GM23338 (cell line): ENCODE measurements around the gene KRTAP2-2. TPM values are rescaled to one million over a fixed set of nuclear protein-coding genes. Genes with fewer than 3 reads are reported as not detected.

Experiments
- ATAC-seq: fragments of 200-7000 bp; cut with Tn5 transposase; 3 replicates; pipeline ENCODE4 v1.9.1; 2020
- DNase-seq: peaks from one replicate; pipeline ENCODE4 v3.0.0-alpha.2; 2015; ENCODE audit warnings: low spot score
- H2AFZ ChIP-seq: fragments of 200-600 bp; sonication (generic); 2 replicates; pipeline ENCODE4 v1.8.0; 2016; ENCODE audit warnings: antibody characterized with exemption, mild to moderate bottlenecking, moderate library complexity
- H3F3A ChIP-seq: fragments of 200-600 bp; sonication (generic); replicated peaks from 2 replicates; pipeline ENCODE4 v1.8.0; 2017; ENCODE audit warnings: antibody characterized with exemption, mixed run types, low read depth
- H3K27ac ChIP-seq: fragments of 200-600 bp; sonication (generic); 2 replicates; pipeline ENCODE4 v1.6.1; 2016; ENCODE audit warnings: low read depth
- H3K27me3 ChIP-seq: fragments of 200-600 bp; sonication (generic); 2 replicates; pipeline ENCODE4 v1.8.0; 2016; ENCODE audit warnings: mild to moderate bottlenecking, mixed run types, moderate library complexity; ENCODE audit not compliant: insufficient read depth
- H3K36me3 ChIP-seq: fragments of 200-600 bp; sonication (generic); 2 replicates; pipeline ENCODE4 v1.8.0; 2016; ENCODE audit warnings: mild to moderate bottlenecking; ENCODE audit not compliant: insufficient read depth
- H3K4me1 ChIP-seq: fragments of 200-600 bp; sonication (generic); 2 replicates; pipeline ENCODE4 v1.8.0; 2016; ENCODE audit warnings: mild to moderate bottlenecking, moderate library complexity; ENCODE audit not compliant: insufficient read depth
- H3K4me2 ChIP-seq: fragments of 200-600 bp; sonication (generic); 2 replicates; pipeline ENCODE4 v1.7.1; 2017; ENCODE audit warnings: mixed run types
- H3K4me3 ChIP-seq: fragments of 200-600 bp; sonication (generic); 2 replicates; pipeline ENCODE4 v1.6.1; 2016; ENCODE audit warnings: mixed run types
- H3K79me2 ChIP-seq: fragments of 200-600 bp; sonication (generic); replicated peaks from 2 replicates; pipeline ENCODE4 v1.8.0; 2017; ENCODE audit warnings: mild to moderate bottlenecking; ENCODE audit not compliant: insufficient read depth
- H3K9me2 ChIP-seq: fragments of 200-600 bp; sonication (generic); 2 replicates; pipeline ENCODE4 v1.8.0; 2017; ENCODE audit not compliant: insufficient read depth
- H4K20me1 ChIP-seq: fragments of 200-600 bp; sonication (generic); replicated peaks from 2 replicates; pipeline ENCODE4 v1.8.0; 2017; ENCODE audit warnings: mild to moderate bottlenecking; ENCODE audit not compliant: insufficient read depth
- H3K27ac Mint-ChIP-seq: 2 replicates; pipeline ENCODE4 v1.8.0; 2020; ENCODE audit warnings: inconsistent platforms, mild to moderate bottlenecking, moderate library complexity, mixed read lengths
- H3K27me3 Mint-ChIP-seq: 3 replicates; pipeline ENCODE4 v1.8.0; 2022; ENCODE audit warnings: low read depth, mild to moderate bottlenecking, moderate library complexity, mixed read lengths, inconsistent platforms; ENCODE audit not compliant: insufficient read depth, poor library complexity
- H3K36me3 Mint-ChIP-seq: 3 replicates; pipeline ENCODE4 v1.8.0; 2021; ENCODE audit warnings: low read depth, mild to moderate bottlenecking, inconsistent platforms, moderate library complexity, mixed read lengths
- H3K4me1 Mint-ChIP-seq: 3 replicates; pipeline ENCODE4 v1.8.0; 2020; ENCODE audit warnings: mild to moderate bottlenecking, inconsistent platforms, mixed read lengths
- H3K4me3 Mint-ChIP-seq: 3 replicates; pipeline ENCODE4 v1.8.0; 2021; ENCODE audit warnings: moderate library complexity, mild to moderate bottlenecking, inconsistent platforms, mixed read lengths
- H3K9me3 Mint-ChIP-seq: 3 replicates; pipeline ENCODE4 v1.8.0; 2020; ENCODE audit warnings: moderate library complexity, mild to moderate bottlenecking, inconsistent platforms, mixed read lengths
- CREB1 ChIP-seq: fragments of 250-450 bp; sonication (Bioruptor Pico); IDR thresholded peaks from 2 replicates; pipeline ENCODE4 v1.5.0; 2020; ENCODE audit warnings: low read depth, mild to moderate bottlenecking, moderate library complexity
- CTCF ChIP-seq, 2 experiments: fragments of 200-600 bp in 1 of 2; sonication (generic) in 1 of 2; conservative IDR thresholded peaks; 2 replicates each; pipeline versions ENCODE4 v1.5.1 to v1.6.1; 2016 to 2017; ENCODE audit warnings: antibody characterized with exemption in 2 of 2, low read depth in 2 of 2, mild to moderate bottlenecking in 2 of 2, moderate library complexity in 1 of 2
- EZH2 ChIP-seq: fragments of 200-600 bp; sonication (generic); IDR thresholded peaks from one replicate; pipeline ENCODE4 v1.8.0; 2017; ENCODE audit warnings: antibody characterized with exemption, mild to moderate bottlenecking, low read depth; ENCODE audit not compliant: unreplicated experiment
- JUNB ChIP-seq: IDR thresholded peaks from one replicate; pipeline ENCODE4 v1.6.1; 2016; ENCODE audit warnings: antibody characterized with exemption; ENCODE audit not compliant: unreplicated experiment
- ZNF114 ChIP-seq: fragments of 250-450 bp; sonication (Bioruptor Pico); IDR thresholded peaks from 2 replicates; pipeline ENCODE4 v1.5.0; 2020; ENCODE audit warnings: mild to moderate bottlenecking, moderate library complexity
- ZNF331 ChIP-seq: fragments of 250-450 bp; sonication (Bioruptor Pico); IDR thresholded peaks from 2 replicates; pipeline ENCODE4 v1.5.0; 2020; ENCODE audit warnings: low read depth, mild to moderate bottlenecking, moderate library complexity
- ZNF462 ChIP-seq: fragments of 250-450 bp; sonication (Bioruptor Pico); IDR thresholded peaks from 2 replicates; pipeline ENCODE4 v1.5.0; 2020; ENCODE audit warnings: mild to moderate bottlenecking, moderate library complexity
- polyA plus RNA-seq: library from polyadenylated mRNA; unstranded; fragments of >200 nt; fragmentation: Nextera tagmentation; extraction: Ambion mirVana; gene quantifications from 2 replicates; pipeline ENCODE4 v1.2.1, GENCODE V29; 2016
- total RNA-seq: library from RNA; depleted of rRNA; stranded (reverse); fragments of >200 nt; shearing (Covaris generic); gene quantifications from 2 replicates; pipeline ENCODE4 v1.2.3, GENCODE V29; 2014
- TF ChIP-seq, protein P1 (sequence below): IDR thresholded peaks from one replicate; pipeline ENCODE4 v1.6.1; 2018; ENCODE audit warnings: antibody characterized with exemption; ENCODE audit not compliant: unreplicated experiment

KRTAP2-2 gene
- total and polyA plus RNA-seq, 2 experiments from 2014 or later: not detected

DNA sequence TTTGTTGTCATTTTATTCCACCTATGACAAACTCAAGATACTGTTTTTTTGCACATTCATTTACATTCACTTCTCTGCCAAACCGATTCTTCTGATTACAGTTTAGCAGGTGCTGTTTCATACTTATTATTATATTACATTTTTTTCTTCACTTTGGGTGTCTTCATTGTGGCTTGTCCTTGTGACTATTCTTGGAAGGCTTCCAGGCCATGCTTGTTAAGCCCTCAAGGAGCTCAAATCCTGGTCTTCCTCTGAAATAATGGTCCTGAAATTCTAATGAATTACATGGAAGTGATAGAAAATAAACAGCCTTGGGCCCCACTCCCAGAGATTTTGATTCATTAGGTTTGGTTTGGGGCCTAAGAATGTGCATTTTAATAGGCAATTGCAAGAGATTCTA lies 9.3 kb upstream of the KRTAP2-2 start (continued):
- TF ChIP-seq ZNF462 (CRISPR knock-in tag): no peak
- TF ChIP-seq EZH2: no peak
- TF ChIP-seq CREB1 (CRISPR knock-in tag): no peak

GRCh38 chr17:41063449-41063848 lies 8.4 kb upstream of the KRTAP2-2 start:
- no peaks in the 10 kb centered on the region for H3F3A ChIP-seq
- H3K9me2 ChIP-seq: no peaks in the 10 kb centered on the region; the same call in none of the 2 replicates
- H3K27ac ChIP-seq: no peak overlapping the region
- H3K4me3 ChIP-seq: no peak overlapping the region
- H3K4me3 Mint-ChIP-seq: no peak overlapping the region
- H3K36me3 ChIP-seq: no peaks in the 10 kb centered on the region
- H3K4me2 ChIP-seq: no peak overlapping the region
- DNase-seq (no peak), ATAC-seq (no peak)
- no peaks in the 10 kb centered on the region for H3K36me3 Mint-ChIP-seq
- H3K27ac Mint-ChIP-seq: no peak overlapping the region
- no peaks in the 10 kb centered on the region for H3K27me3 ChIP-seq
- no peaks in the 10 kb centered on the region for H4K20me1 ChIP-seq
- no peaks in the 10 kb centered on the region for H3K27me3 Mint-ChIP-seq
- H3K4me1 ChIP-seq: 0 out of 2 replicates have a peak, but pooled peaks cover 6% of the 10 kb centered on the region
- H2AFZ ChIP-seq: no peak overlapping the region
- H3K4me1 Mint-ChIP-seq: peaks cover 4% of the 10 kb centered on the region
- H3K79me2 ChIP-seq: no peaks in the 10 kb centered on the region
- no peaks in the 10 kb centered on the region for H3K9me3 Mint-ChIP-seq
- TF ChIP-seq JUNB: no peak
- TF ChIP-seq, protein P1, sequence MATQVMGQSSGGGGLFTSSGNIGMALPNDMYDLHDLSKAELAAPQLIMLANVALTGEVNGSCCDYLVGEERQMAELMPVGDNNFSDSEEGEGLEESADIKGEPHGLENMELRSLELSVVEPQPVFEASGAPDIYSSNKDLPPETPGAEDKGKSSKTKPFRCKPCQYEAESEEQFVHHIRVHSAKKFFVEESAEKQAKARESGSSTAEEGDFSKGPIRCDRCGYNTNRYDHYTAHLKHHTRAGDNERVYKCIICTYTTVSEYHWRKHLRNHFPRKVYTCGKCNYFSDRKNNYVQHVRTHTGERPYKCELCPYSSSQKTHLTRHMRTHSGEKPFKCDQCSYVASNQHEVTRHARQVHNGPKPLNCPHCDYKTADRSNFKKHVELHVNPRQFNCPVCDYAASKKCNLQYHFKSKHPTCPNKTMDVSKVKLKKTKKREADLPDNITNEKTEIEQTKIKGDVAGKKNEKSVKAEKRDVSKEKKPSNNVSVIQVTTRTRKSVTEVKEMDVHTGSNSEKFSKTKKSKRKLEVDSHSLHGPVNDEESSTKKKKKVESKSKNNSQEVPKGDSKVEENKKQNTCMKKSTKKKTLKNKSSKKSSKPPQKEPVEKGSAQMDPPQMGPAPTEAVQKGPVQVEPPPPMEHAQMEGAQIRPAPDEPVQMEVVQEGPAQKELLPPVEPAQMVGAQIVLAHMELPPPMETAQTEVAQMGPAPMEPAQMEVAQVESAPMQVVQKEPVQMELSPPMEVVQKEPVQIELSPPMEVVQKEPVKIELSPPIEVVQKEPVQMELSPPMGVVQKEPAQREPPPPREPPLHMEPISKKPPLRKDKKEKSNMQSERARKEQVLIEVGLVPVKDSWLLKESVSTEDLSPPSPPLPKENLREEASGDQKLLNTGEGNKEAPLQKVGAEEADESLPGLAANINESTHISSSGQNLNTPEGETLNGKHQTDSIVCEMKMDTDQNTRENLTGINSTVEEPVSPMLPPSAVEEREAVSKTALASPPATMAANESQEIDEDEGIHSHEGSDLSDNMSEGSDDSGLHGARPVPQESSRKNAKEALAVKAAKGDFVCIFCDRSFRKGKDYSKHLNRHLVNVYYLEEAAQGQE: no peak
- no peak for TF ChIP-seq ZNF331 (CRISPR knock-in tag)
- no peak for TF ChIP-seq CREB1 (CRISPR knock-in tag)
- no peak for TF ChIP-seq ZNF114 (CRISPR knock-in tag)
- no peak for TF ChIP-seq CTCF (conservative IDR thresholded peaks at IDR 0.05; ENCODE audit: low read depth in 2 of 2)
